ENCODE measurements around the gene MAG. TPM values are rescaled to one million over a fixed set of nuclear protein-coding genes. Genes with fewer than 3 reads are reported as not detected.
A peak's percentile ranks its signal among the peaks of the same experiment; 100 is the strongest.

MAG gene
- total RNA-seq, 4 donors from 2014 or later: 0.65 to 2.4 (median 1.2) TPM; not detected in 1

DNA sequence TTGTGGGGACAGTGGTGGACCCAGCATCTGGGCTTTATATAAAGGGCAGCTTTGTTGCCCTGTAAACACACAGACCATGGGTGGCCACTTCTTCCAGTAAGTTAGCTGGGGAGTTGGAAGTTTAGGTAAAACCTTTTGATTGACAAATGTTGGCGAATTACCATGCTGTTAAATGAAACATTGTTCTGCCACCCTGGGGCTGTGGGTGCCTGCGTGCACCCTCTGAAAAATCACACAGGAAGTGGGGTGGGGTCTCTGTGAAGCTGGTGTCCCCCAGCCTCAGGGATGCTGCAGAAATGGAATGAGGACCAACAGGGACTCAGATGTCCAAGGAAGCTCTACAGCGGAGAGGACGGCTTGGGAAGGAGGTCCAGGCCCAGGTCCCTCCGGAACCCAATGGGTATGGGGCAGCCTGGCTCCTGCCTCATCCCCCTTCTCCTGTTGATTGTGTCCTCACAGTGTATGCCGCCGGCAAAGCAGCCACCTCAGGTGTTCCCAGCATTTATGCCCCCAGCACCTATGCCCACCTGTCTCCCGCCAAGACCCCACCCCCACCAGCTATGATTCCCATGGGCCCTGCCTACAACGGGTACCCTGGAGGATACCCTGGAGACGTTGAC is 26.0 kb upstream of the MAG start:
- WGBS: 80% methylated on average over 7 of the region's 10 CpGs
- DNase-seq (ENCODE audit: extremely low spot score): no peak
- intact Hi-C loops (cut with DNase I): loop anchor here (5.0 kb wide), 1 partner anchor 124 kb away; the partner anchor contains the start of gene FXYD7
- TF ChIP-seq POLR2A (IDR thresholded peaks at IDR 0.05; ENCODE audit: low read depth) (no peak), POLR2AphosphoS5 (IDR thresholded peaks at IDR 0.05) (no peak), EP300 (IDR thresholded peaks at IDR 0.05) (no peak)
- TF ChIP-seq, protein P1, sequence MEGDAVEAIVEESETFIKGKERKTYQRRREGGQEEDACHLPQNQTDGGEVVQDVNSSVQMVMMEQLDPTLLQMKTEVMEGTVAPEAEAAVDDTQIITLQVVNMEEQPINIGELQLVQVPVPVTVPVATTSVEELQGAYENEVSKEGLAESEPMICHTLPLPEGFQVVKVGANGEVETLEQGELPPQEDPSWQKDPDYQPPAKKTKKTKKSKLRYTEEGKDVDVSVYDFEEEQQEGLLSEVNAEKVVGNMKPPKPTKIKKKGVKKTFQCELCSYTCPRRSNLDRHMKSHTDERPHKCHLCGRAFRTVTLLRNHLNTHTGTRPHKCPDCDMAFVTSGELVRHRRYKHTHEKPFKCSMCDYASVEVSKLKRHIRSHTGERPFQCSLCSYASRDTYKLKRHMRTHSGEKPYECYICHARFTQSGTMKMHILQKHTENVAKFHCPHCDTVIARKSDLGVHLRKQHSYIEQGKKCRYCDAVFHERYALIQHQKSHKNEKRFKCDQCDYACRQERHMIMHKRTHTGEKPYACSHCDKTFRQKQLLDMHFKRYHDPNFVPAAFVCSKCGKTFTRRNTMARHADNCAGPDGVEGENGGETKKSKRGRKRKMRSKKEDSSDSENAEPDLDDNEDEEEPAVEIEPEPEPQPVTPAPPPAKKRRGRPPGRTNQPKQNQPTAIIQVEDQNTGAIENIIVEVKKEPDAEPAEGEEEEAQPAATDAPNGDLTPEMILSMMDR (IDR thresholded peaks at IDR 0.05): no peak
- H3K4me1 ChIP-seq: peaks cover 30 to 51% (median 42%) of the 10 kb centered on the region in 4 donors
- no peaks in the 10 kb centered on the region for H3K9me3 ChIP-seq
- H3K27me3 ChIP-seq: no peaks in the 10 kb centered on the region
- H3K4me3 ChIP-seq: no peak overlapping the region
- peaks cover 7 to 16% (median 10%) of the 10 kb centered on the region in 4 donors for H3K36me3 ChIP-seq
- peak overlapping the region; percentile 94 to 97 (median 96) for H3K27ac ChIP-seq (replicated peaks in 1 of 4)

DNA sequence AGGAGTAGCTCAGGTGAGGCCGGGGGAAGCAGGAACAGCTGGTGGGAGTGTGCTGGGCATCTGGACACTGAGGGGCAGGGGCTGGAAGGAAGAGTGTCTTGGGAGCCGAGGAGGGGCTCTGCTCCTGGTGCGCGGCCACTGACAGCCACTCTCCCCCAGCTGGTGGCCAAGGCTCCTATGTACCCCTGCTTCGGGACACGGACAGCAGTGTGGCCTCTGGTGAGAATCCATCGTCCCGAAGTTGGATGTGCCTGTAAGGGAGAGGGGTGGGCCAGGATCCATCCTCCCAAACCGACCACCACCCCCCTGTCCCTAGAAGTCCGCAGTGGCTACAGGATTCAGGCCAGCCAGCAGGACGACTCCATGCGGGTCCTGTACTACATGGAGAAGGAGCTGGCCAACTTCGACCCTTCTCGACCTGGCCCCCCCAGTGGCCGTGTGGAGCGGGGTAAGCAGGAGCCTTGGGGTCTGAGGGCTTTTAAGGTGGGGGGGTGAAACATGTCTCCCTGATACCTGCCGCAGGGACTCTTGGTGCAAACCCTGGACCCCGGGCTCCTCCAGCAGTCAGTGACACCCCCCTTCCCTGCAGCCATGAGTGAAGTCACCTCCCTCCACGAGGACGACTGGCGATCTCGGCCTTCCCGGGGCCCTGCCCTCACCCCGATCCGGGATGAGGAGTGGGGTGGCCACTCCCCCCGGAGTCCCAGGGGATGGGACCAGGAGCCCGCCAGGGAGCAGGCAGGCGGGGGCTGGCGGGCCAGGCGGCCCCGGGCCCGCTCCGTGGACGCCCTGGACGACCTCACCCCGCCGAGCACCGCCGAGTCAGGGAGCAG is 25.2 kb upstream of the MAG start:
- no peak for TF ChIP-seq EP300 (IDR thresholded peaks at IDR 0.05)
- TF ChIP-seq POLR2A (IDR thresholded peaks at IDR 0.05; ENCODE audit: low read depth): no peak
- Histone ChIP-seq H3K27me3 (no peaks in the 10 kb centered on the region), H3K4me3 (peak overlapping the region; percentile 76 to 95 (median 90)), H3K27ac (replicated peaks in 1 of 4) (peak overlapping the region; percentile 94 to 97 (median 96)), H3K9me3 (no peaks in the 10 kb centered on the region), H3K36me3 (peaks cover 15 to 23% (median 17%) of the 10 kb centered on the region in 4 donors), H3K4me1 (peaks cover 30 to 55% (median 42%) of the 10 kb centered on the region in 4 donors)
- DNase-seq (ENCODE audit: extremely low spot score): no peak
- WGBS: 44% methylated on average over 23 of the region's 39 CpGs
- intact Hi-C loops (cut with DNase I): loop anchor here (5.0 kb wide), 1 partner anchor 124 kb away; the partner anchor contains the start of gene FXYD7

DNA sequence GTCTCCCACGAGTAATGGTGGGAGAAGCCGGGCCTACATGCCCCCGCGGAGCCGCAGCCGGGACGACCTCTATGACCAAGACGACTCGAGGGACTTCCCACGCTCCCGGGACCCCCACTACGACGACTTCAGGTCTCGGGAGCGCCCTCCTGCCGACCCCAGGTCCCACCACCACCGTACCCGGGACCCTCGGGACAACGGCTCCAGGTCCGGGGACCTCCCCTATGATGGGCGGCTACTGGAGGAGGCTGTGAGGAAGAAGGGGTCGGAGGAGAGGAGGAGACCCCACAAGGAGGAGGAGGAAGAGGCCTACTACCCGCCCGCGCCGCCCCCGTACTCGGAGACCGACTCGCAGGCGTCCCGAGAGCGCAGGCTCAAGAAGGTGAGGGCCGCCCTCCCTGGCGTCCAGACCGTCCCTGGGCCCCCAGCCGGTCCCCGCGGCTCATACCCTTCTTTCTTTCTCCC is 24.6 kb upstream of the MAG start:
- H3K27me3 ChIP-seq: no peaks in the 10 kb centered on the region
- no peak for DNase-seq (ENCODE audit: extremely low spot score)
- peaks cover 17 to 29% (median 23%) of the 10 kb centered on the region in 4 donors for H3K36me3 ChIP-seq
- WGBS: 0% methylated on average over 12 of the region's 40 CpGs
- peak overlapping the region; percentile 94 to 97 (median 96) for H3K27ac ChIP-seq (replicated peaks in 1 of 4)
- intact Hi-C loops (cut with DNase I): loop anchor here (5.0 kb wide), 1 partner anchor 125 kb away; the partner anchor contains the start of gene FXYD7
- H3K4me3 ChIP-seq: peak overlapping the region; percentile 76 to 95 (median 90)
- H3K9me3 ChIP-seq: no peaks in the 10 kb centered on the region
- peaks cover 30 to 55% (median 42%) of the 10 kb centered on the region in 4 donors for H3K4me1 ChIP-seq
- TF ChIP-seq, protein P1 (IDR thresholded peaks at IDR 0.05): no peak
- no peak for TF ChIP-seq EP300 (IDR thresholded peaks at IDR 0.05)
- TF ChIP-seq POLR2AphosphoS5 (IDR thresholded peaks at IDR 0.05): no peak
- no peak for TF ChIP-seq POLR2A (IDR thresholded peaks at IDR 0.05; ENCODE audit: low read depth)

DNA sequence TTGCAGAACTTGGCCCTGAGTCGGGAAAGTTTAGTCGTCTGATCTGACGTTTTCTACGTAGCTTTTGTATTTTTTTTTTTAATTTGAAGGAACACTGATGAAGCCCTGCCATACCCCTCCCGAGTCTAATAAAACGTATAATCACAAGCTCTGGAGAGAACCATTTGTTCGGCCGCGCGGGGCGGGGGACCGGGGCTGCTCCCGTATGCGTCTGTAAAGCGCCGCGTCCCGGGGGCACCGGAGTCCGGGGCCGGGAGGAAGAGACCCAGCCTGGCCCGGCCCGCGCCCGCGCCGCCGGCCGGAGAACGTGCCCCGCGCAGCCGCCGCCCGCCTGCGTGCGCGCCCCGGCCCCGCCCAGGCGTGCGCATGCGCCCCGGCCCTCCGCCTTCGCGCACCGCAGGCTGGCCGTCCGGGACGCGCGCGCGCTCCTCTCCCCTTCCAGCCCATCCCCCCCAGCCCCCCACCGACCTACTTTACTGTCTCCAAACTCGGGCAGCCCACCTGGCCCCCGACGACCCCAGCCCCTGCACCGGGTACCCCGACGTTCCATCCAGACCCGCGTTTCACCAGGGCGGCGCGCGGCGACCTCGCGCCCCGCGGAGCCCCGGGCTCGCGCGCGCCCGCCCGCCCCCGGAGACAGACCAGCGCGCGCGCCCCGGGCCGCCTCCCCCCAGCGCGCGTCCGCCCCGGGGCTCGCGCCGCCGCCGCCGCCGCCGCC is 24.0 kb upstream of the MAG start:
- Histone ChIP-seq H3K4me1 (peaks cover 30 to 55% (median 45%) of the 10 kb centered on the region in 4 donors), H3K36me3 (peaks cover 17 to 35% (median 29%) of the 10 kb centered on the region in 4 donors), H3K4me3 (peak overlapping the region; percentile 76 to 95 (median 90)), H3K9me3 (no peaks in the 10 kb centered on the region), H3K27me3 (no peaks in the 10 kb centered on the region), H3K27ac (replicated peaks in 1 of 4) (peak overlapping the region; percentile 94 to 97 (median 96))
- TF ChIP-seq, protein P1 (IDR thresholded peaks at IDR 0.05): no peak
- TF ChIP-seq POLR2A (IDR thresholded peaks at IDR 0.05; ENCODE audit: low read depth): peak; percentile 78
- no peak for TF ChIP-seq EP300 (IDR thresholded peaks at IDR 0.05)
- TF ChIP-seq POLR2AphosphoS5 (IDR thresholded peaks at IDR 0.05): peak; percentile 58 to 87
- intact Hi-C loops (cut with DNase I): loop anchor here (5.0 kb wide), 1 partner anchor 126 kb away; the partner anchor contains the start of gene FXYD7
- DNase-seq (ENCODE audit: extremely low spot score): no peak
- under 1% methylated on average over 32 of the region's 100 CpGs for WGBS

All from esophagus muscularis mucosa (tissue), 4 donors.